Measurements from ENCODE around the gene FARP1.

Gene FARP1

DNA sequence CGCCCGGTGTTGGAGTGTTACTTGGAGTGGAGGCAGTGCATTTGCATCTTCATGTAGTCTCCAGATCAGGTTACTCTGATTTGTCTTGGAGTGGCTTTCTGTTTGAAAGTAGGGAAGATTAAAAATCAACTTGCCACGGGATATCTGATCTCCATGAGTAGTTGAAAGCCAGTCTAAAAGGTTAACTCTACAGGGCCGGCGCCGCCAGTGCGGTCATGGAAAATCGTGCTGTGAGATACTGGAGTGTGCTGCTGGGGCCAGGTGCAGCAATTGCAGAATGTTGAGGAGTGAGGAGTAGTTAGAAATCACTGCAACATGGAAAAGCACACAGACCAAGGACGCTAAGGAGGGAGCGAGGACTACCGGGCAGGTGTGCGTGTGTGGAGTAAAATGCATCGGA lies 259.0 kb downstream of the FARP1 start (continued):
- no peak for TF ChIP-seq ZNF585B (tag by site-specific recombination; IDR thresholded peaks at IDR 0.05)
- no peak for TF ChIP-seq BCL11B (tag by site-specific recombination; IDR thresholded peaks at IDR 0.05; ENCODE audit: low read depth)

GRCh38 chr13:98403076-98403475 lies 260.2 kb downstream of the FARP1 start:
- no peaks in the 10 kb centered on the region for H3K9me3 ChIP-seq (ENCODE audit: control insufficient read depth, insufficient read depth, low read depth, low read length)
- ChIA-PET CTCF (no interaction called here), POLR2A (no interaction called here)
- no peak overlapping the region for H3K27ac ChIP-seq (ENCODE audit: extremely low read depth, low read depth, low read length)
- peaks cover 15% of the 10 kb centered on the region; the same call in 1 of the 2 replicates for H3K4me1 ChIP-seq (ENCODE audit: control insufficient read depth, insufficient read depth, low read length)
- no peaks in the 10 kb centered on the region for H3K36me3 ChIP-seq (ENCODE audit: control insufficient read depth in 2 of 2, insufficient read depth in 1 of 2, low read length in 2 of 2)
- H3K4me3 ChIP-seq (ENCODE audit: low read depth, low read length): no peak overlapping the region
- TF ChIP-seq REPIN1 (tag by site-specific recombination; IDR thresholded peaks at IDR 0.05; ENCODE audit: low read depth): no peak
- no peak for TF ChIP-seq ZNF48 (tag by site-specific recombination; IDR thresholded peaks at IDR 0.05)
- TF ChIP-seq, protein P1, sequence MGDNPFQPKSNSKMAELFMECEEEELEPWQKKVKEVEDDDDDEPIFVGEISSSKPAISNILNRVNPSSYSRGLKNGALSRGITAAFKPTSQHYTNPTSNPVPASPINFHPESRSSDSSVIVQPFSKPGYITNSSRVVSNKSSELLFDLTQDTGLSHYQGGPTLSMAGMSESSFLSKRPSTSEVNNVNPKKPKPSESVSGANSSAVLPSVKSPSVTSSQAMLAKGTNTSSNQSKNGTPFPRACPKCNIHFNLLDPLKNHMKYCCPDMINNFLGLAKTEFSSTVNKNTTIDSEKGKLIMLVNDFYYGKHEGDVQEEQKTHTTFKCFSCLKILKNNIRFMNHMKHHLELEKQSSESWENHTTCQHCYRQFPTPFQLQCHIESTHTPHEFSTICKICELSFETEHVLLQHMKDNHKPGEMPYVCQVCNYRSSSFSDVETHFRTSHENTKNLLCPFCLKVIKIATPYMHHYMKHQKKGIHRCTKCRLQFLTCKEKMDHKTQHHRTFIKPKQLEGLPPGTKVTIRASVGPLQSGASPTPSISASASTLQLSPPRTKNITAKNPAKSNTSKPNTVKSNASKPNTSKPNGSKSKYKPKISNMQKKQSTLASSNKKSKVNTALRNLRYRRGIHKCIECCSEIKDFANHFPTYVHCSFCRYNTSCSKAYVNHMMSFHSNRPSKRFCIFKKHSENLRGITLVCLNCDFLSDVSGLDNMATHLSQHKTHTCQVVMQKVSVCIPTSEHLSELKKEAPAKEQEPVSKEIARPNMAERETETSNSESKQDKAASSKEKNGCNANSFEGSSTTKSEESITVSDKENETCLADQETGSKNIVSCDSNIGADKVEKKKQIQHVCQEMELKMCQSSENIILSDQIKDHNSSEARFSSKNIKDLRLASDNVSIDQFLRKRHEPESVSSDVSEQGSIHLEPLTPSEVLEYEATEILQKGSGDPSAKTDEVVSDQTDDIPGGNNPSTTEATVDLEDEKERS (tag by site-specific recombination; IDR thresholded peaks at IDR 0.05): no peak
- TF ChIP-seq ZNF529 (tag by site-specific recombination; IDR thresholded peaks at IDR 0.05; ENCODE audit: insufficient replicate concordance): no peak
- TF ChIP-seq ZSCAN18 (tag by site-specific recombination; IDR thresholded peaks at IDR 0.05): no peak
- no peak for TF ChIP-seq ZNF366 (tag by site-specific recombination; conservative IDR thresholded peaks at IDR 0.05)
- no peak for TF ChIP-seq FEZF1 (tag by site-specific recombination; IDR thresholded peaks at IDR 0.05)
- TF ChIP-seq, protein P2, sequence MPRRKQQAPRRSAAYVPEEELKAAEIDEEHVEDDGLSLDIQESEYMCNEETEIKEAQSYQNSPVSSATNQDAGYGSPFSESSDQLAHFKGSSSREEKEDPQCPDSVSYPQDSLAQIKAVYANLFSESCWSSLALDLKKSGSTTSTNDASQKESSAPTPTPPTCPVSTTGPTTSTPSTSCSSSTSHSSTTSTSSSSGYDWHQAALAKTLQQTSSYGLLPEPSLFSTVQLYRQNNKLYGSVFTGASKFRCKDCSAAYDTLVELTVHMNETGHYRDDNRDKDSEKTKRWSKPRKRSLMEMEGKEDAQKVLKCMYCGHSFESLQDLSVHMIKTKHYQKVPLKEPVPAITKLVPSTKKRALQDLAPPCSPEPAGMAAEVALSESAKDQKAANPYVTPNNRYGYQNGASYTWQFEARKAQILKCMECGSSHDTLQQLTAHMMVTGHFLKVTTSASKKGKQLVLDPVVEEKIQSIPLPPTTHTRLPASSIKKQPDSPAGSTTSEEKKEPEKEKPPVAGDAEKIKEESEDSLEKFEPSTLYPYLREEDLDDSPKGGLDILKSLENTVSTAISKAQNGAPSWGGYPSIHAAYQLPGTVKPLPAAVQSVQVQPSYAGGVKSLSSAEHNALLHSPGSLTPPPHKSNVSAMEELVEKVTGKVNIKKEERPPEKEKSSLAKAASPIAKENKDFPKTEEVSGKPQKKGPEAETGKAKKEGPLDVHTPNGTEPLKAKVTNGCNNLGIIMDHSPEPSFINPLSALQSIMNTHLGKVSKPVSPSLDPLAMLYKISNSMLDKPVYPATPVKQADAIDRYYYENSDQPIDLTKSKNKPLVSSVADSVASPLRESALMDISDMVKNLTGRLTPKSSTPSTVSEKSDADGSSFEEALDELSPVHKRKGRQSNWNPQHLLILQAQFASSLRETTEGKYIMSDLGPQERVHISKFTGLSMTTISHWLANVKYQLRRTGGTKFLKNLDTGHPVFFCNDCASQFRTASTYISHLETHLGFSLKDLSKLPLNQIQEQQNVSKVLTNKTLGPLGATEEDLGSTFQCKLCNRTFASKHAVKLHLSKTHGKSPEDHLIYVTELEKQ (tag by site-specific recombination; IDR thresholded peaks at IDR 0.05; ENCODE audit: borderline replicate concordance): no peak
- TF ChIP-seq, protein P3, sequence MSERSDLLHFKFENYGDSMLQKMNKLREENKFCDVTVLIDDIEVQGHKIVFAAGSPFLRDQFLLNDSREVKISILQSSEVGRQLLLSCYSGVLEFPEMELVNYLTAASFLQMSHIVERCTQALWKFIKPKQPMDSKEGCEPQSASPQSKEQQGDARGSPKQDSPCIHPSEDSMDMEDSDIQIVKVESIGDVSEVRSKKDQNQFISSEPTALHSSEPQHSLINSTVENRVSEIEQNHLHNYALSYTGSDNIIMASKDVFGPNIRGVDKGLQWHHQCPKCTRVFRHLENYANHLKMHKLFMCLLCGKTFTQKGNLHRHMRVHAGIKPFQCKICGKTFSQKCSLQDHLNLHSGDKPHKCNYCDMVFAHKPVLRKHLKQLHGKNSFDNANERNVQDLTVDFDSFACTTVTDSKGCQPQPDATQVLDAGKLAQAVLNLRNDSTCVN (tag by site-specific recombination; optimal IDR thresholded peaks at IDR 0.05): no peak
- TF ChIP-seq ZSCAN30 (tag by site-specific recombination; IDR thresholded peaks at IDR 0.05): no peak
- no peak for TF ChIP-seq PRDM1 (tag by site-specific recombination; IDR thresholded peaks at IDR 0.05)
- no peak for TF ChIP-seq ZNF23 (tag by site-specific recombination; IDR thresholded peaks at IDR 0.05; ENCODE audit: borderline replicate concordance)
- TF ChIP-seq KLF8 (tag by site-specific recombination; IDR thresholded peaks at IDR 0.05): no peak
- TF ChIP-seq, protein P4, sequence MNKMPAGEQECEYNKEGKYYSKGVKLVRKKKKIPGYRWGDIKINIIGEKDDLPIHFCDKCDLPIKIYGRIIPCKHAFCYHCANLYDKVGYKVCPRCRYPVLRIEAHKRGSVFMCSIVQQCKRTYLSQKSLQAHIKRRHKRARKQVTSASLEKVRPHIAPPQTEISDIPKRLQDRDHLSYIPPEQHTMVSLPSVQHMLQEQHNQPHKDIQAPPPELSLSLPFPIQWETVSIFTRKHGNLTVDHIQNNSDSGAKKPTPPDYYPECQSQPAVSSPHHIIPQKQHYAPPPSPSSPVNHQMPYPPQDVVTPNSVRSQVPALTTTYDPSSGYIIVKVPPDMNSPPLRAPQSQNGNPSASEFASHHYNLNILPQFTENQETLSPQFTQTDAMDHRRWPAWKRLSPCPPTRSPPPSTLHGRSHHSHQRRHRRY (tag by site-specific recombination; IDR thresholded peaks at IDR 0.05): no peak
- TF ChIP-seq ZNF791 (tag by site-specific recombination; IDR thresholded peaks at IDR 0.05): no peak
